Loucy (cell line): ENCODE data around the gene TMED8.

Experiments
- H2AFZ ChIP-seq: fragments of 200-600 bp; sonication (generic); 2 replicates; pipeline ENCODE4 v1.6.0; 2016; ENCODE audit warnings: antibody characterized with exemption, mild to moderate bottlenecking, low read length, moderate library complexity
- H3F3A ChIP-seq: fragments of 200-600 bp; 2 replicates; pipeline ENCODE4 v1.6.0; 2016; ENCODE audit warnings: antibody characterized with exemption, low read depth, mild to moderate bottlenecking
- H3K27me3 ChIP-seq: fragments of 200-600 bp; sonication (generic); 2 replicates; pipeline ENCODE4 v1.6.1; 2014; ENCODE audit warnings: low read length, mild to moderate bottlenecking; ENCODE audit not compliant: insufficient read depth, poor library complexity, severe bottlenecking
- H3K36me3 ChIP-seq: fragments of 200-600 bp; sonication (generic); 2 replicates; pipeline ENCODE4 v1.6.1; 2016; ENCODE audit warnings: low read length; ENCODE audit not compliant: insufficient read depth
- H3K4me1 ChIP-seq: fragments of 200-600 bp; sonication (generic); 2 replicates; pipeline ENCODE4 v1.5.1; 2014; ENCODE audit warnings: low read length, mild to moderate bottlenecking; ENCODE audit not compliant: insufficient read depth, poor library complexity, severe bottlenecking
- H3K4me2 ChIP-seq: fragments of 200-600 bp; sonication (generic); 2 replicates; pipeline ENCODE4 v1.6.0; 2014; ENCODE audit warnings: antibody characterized with exemption, low read length, low read depth, mild to moderate bottlenecking; ENCODE audit not compliant: poor library complexity, severe bottlenecking
- H3K4me3 ChIP-seq: fragments of 200-600 bp; sonication (generic); 2 replicates; pipeline ENCODE4 v1.5.1; 2014; ENCODE audit warnings: low read length, mild to moderate bottlenecking, mixed read lengths; ENCODE audit not compliant: poor library complexity, severe bottlenecking
- H3K79me2 ChIP-seq: fragments of 200-600 bp; sonication (generic); 2 replicates; pipeline ENCODE4 v1.6.1; 2014; ENCODE audit warnings: low read length; ENCODE audit not compliant: insufficient read depth
- H3K9ac ChIP-seq: fragments of 200-600 bp; sonication (generic); 2 replicates; pipeline ENCODE4 v1.6.0; 2014; ENCODE audit warnings: mild to moderate bottlenecking, low read depth, low read length, moderate library complexity; ENCODE audit not compliant: poor library complexity, severe bottlenecking
- H3K9me2 ChIP-seq: fragments of 200-600 bp; sonication (generic); replicated peaks from 2 replicates; pipeline ENCODE4 v1.6.1; 2016; ENCODE audit warnings: low read depth, low read length, mixed read lengths
- H3K9me3 ChIP-seq: fragments of 200-600 bp; sonication (generic); 2 replicates; pipeline ENCODE4 v1.6.1; 2014; ENCODE audit warnings: mild to moderate bottlenecking, antibody characterized with exemption, low read length, low read depth; ENCODE audit not compliant: insufficient read depth
- H4K20me1 ChIP-seq: fragments of 200-600 bp; sonication (generic); 2 replicates; pipeline ENCODE4 v1.6.0; 2014; ENCODE audit warnings: antibody characterized with exemption, low read length, mild to moderate bottlenecking; ENCODE audit not compliant: insufficient read depth, poor library complexity, severe bottlenecking
- CTCF ChIP-seq: fragments of 200-600 bp; sonication (generic); conservative IDR thresholded peaks from 2 replicates; pipeline ENCODE4 v1.5.1; 2014; ENCODE audit warnings: mild to moderate bottlenecking, antibody characterized with exemption, low read length
- EZH2phosphoT487 ChIP-seq: fragments of 200-600 bp; IDR thresholded peaks from 2 replicates; pipeline ENCODE4 v1.6.1; 2018; ENCODE audit warnings: antibody characterized with exemption, mild to moderate bottlenecking, moderate library complexity, borderline replicate concordance

TMED8 gene

DNA sequence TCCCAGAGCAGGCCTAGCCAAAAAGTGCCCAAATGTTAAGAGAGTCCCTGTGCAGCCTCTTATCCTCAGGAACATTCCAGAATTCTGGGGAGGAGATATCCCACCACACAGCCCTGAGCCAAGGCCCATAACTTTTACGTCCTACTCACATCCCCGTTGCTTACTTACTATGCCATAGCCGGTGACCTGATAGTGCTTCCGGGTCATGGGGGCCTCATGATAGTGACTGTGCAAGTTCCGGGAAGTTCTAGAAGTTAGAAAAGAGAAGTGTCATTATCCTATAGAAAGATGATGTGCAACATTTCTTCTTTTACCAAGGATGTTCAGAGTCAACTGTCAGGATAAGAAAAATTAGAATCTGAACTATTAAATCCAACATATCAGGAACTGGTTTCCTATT, 90.3 kb downstream of the TMED8 start:
- Histone ChIP-seq H3F3A (no peaks in the 10 kb centered on the region), H3K4me3 (no peak overlapping the region), H3K79me2 (no peaks in the 10 kb centered on the region), H3K4me2 (no peak overlapping the region), H2AFZ (no peak overlapping the region), H3K9ac (no peak overlapping the region), H3K27me3 (no peaks in the 10 kb centered on the region), H4K20me1 (no peaks in the 10 kb centered on the region), H3K36me3 (peaks cover 48% of the 10 kb centered on the region; the same call in 1 of the 2 replicates), H3K4me1 (no peaks in the 10 kb centered on the region), H3K9me3 (no peaks in the 10 kb centered on the region), H3K9me2 (no peaks in the 10 kb centered on the region)
- TF ChIP-seq EZH2phosphoT487 (no peak), CTCF (no peak)
